ENCODE data around the gene CRYBB2.
A peak's percentile ranks its signal among the peaks of the same experiment; 100 is the strongest.
"Not testable (repeated sequence)": the region's sequence is repeated elsewhere in the genome, so short reads cannot be mapped to it uniquely, and the experiment has no call there.

CRYBB2 gene

GRCh38 chr22:25232301-25232700 is 12.9 kb downstream of the CRYBB2 start:
- H3K4me1 ChIP-seq (ENCODE audit: control extremely low read depth in 1 of 4, control insufficient read depth in 4 of 4, insufficient read depth in 4 of 4, low read length in 3 of 4): peaks cover 0 to 5% (median 1%) of the 10 kb centered on the region in 4 experiments
- peaks cover 0 to 23% (median 8%) of the 10 kb centered on the region in 5 experiments for H3K27me3 ChIP-seq (replicated peaks in 2 of 5; ENCODE audit: control insufficient read depth in 4 of 5, insufficient read depth in 5 of 5, low read length in 4 of 5)
- no peaks in the 10 kb centered on the region for H3K36me3 ChIP-seq (ENCODE audit: control insufficient read depth in 4 of 4, insufficient read depth in 4 of 4, low read length in 3 of 4)
- no peak overlapping the region for H3K4me3 ChIP-seq (ENCODE audit: control insufficient read depth in 1 of 7, extremely low read depth in 1 of 7, insufficient read depth in 4 of 7, low read depth in 2 of 7, low read length in 6 of 7)
- no peaks in the 10 kb centered on the region for H3K9me3 ChIP-seq (ENCODE audit: control extremely low read depth in 1 of 5, control insufficient read depth in 4 of 5, insufficient read depth in 2 of 5, low read depth in 1 of 5, low read length in 4 of 5)
- WGBS (ENCODE audit: insufficient coverage): 62% methylated on average over 3 of the region's 5 CpGs
- POLR2A ChIA-PET: no interaction called here
- DNase-seq: no peak
- CTCF ChIA-PET: interaction anchor here (0.8 kb wide), 1 partner anchor 541 kb away, joined by 3 read pairs; no protein-coding TSS in a partner anchor
- no peak overlapping the region for H3K27ac ChIP-seq (ENCODE audit: insufficient read depth in 1 of 2, low read depth in 1 of 2, low read length in 2 of 2, poor library complexity in 1 of 2, severe bottlenecking in 2 of 2)

- H3K36me3 ChIP-seq (ENCODE audit: control insufficient read depth in 4 of 4, insufficient read depth in 4 of 4, low read length in 3 of 4); H3K4me1 ChIP-seq (ENCODE audit: control extremely low read depth in 1 of 4, control insufficient read depth in 4 of 4, insufficient read depth in 4 of 4, low read length in 3 of 4); H3K4me3 ChIP-seq (ENCODE audit: control insufficient read depth in 1 of 7, extremely low read depth in 1 of 7, insufficient read depth in 4 of 7, low read depth in 2 of 7, low read length in 6 of 7); DNase-seq; H3K27ac ChIP-seq (ENCODE audit: insufficient read depth in 1 of 2, low read depth in 1 of 2, low read length in 2 of 2, poor library complexity in 1 of 2, severe bottlenecking in 2 of 2); POLR2A ChIA-PET; H3K9me3 ChIP-seq (ENCODE audit: control extremely low read depth in 1 of 5, control insufficient read depth in 4 of 5, insufficient read depth in 2 of 5, low read depth in 1 of 5, low read length in 4 of 5); CTCF ChIA-PET: not testable (repeated sequence)
- peaks cover 0 to 26% (median 8%) of the 10 kb centered on the region in 5 experiments for H3K27me3 ChIP-seq (replicated peaks in 2 of 5; ENCODE audit: control insufficient read depth in 4 of 5, insufficient read depth in 5 of 5, low read length in 4 of 5)
Measured at GRCh38 chr22:25233706-25234105, 14.3 kb downstream of the CRYBB2 start.

- Histone ChIP-seq H3K9me3 (ENCODE audit: control extremely low read depth in 1 of 5, control insufficient read depth in 4 of 5, insufficient read depth in 2 of 5, low read depth in 1 of 5, low read length in 4 of 5) (no peaks in the 10 kb centered on the region), H3K4me3 (ENCODE audit: control insufficient read depth in 1 of 7, extremely low read depth in 1 of 7, insufficient read depth in 4 of 7, low read depth in 2 of 7, low read length in 6 of 7) (peak overlapping the region in 1 of 7 experiments; percentile 50), H3K36me3 (ENCODE audit: control insufficient read depth in 4 of 4, insufficient read depth in 4 of 4, low read length in 3 of 4) (no peaks in the 10 kb centered on the region), H3K4me1 (ENCODE audit: control extremely low read depth in 1 of 4, control insufficient read depth in 4 of 4, insufficient read depth in 4 of 4, low read length in 3 of 4) (peaks cover 0 to 5% (median 1%) of the 10 kb centered on the region in 4 experiments), H3K27ac (ENCODE audit: insufficient read depth in 1 of 2, low read depth in 1 of 2, low read length in 2 of 2, poor library complexity in 1 of 2, severe bottlenecking in 2 of 2) (no peak overlapping the region), H3K27me3 (replicated peaks in 2 of 5; ENCODE audit: control insufficient read depth in 4 of 5, insufficient read depth in 5 of 5, low read length in 4 of 5) (peaks cover 2 to 24% (median 8%) of the 10 kb centered on the region in 5 experiments)
- 6% methylated on average over 18 of the region's 30 CpGs for WGBS (ENCODE audit: insufficient coverage)
- DNase-seq: peak; percentile 77 to 84 (median 79)
- POLR2A ChIA-PET: interaction anchor here (0.6 to 0.7 kb wide), 3 partner anchors 20 to 472 kb away, joined by 3 read pairs; no protein-coding TSS in a partner anchor
- CTCF ChIA-PET: interaction anchor here (1.0 to 2.8 kb wide), 7 partner anchors 21 to 538 kb away, joined by 3 to 8 read pairs (median 5); no protein-coding TSS in a partner anchor
Measured at GRCh38 chr22:25235547-25236290, 16.3 kb downstream of the CRYBB2 start.

- H3K4me3 ChIP-seq (ENCODE audit: control insufficient read depth in 1 of 7, extremely low read depth in 1 of 7, insufficient read depth in 4 of 7, low read depth in 2 of 7, low read length in 6 of 7): no peak overlapping the region
- H3K4me1 ChIP-seq (ENCODE audit: control extremely low read depth in 1 of 4, control insufficient read depth in 4 of 4, insufficient read depth in 4 of 4, low read length in 3 of 4): peaks cover 0 to 5% (median 1%) of the 10 kb centered on the region in 4 experiments
- H3K27ac ChIP-seq (ENCODE audit: insufficient read depth in 1 of 2, low read depth in 1 of 2, low read length in 2 of 2, poor library complexity in 1 of 2, severe bottlenecking in 2 of 2): no peak overlapping the region
- ChIA-PET CTCF (interaction anchor here (1.0 to 2.8 kb wide), 6 partner anchors 22 to 537 kb away, joined by 3 to 8 read pairs (median 4); no protein-coding TSS in a partner anchor), POLR2A (interaction anchor here (0.7 kb wide), 1 partner anchor 21 kb away, joined by 3 read pairs; no protein-coding TSS in a partner anchor)
- peaks cover 2 to 26% (median 8%) of the 10 kb centered on the region in 5 experiments for H3K27me3 ChIP-seq (replicated peaks in 2 of 5; ENCODE audit: control insufficient read depth in 4 of 5, insufficient read depth in 5 of 5, low read length in 4 of 5)
- H3K9me3 ChIP-seq (ENCODE audit: control extremely low read depth in 1 of 5, control insufficient read depth in 4 of 5, insufficient read depth in 2 of 5, low read depth in 1 of 5, low read length in 4 of 5): no peaks in the 10 kb centered on the region
- no peak for DNase-seq
- 86% methylated on average over 3 of the region's 6 CpGs for WGBS (ENCODE audit: insufficient coverage)
- no peaks in the 10 kb centered on the region for H3K36me3 ChIP-seq (ENCODE audit: control insufficient read depth in 4 of 4, insufficient read depth in 4 of 4, low read length in 3 of 4)
Measured at GRCh38 chr22:25236417-25236816, 17.0 kb downstream of the CRYBB2 start.

- H3K4me1 ChIP-seq (ENCODE audit: control extremely low read depth in 1 of 4, control insufficient read depth in 4 of 4, insufficient read depth in 4 of 4, low read length in 3 of 4): peaks cover 0 to 5% (median 1%) of the 10 kb centered on the region in 4 experiments
- peaks cover under 1 to 31% (median 6%) of the 10 kb centered on the region in 5 experiments for H3K27me3 ChIP-seq (replicated peaks in 2 of 5; ENCODE audit: control insufficient read depth in 4 of 5, insufficient read depth in 5 of 5, low read length in 4 of 5)
- no peaks in the 10 kb centered on the region for H3K36me3 ChIP-seq (ENCODE audit: control insufficient read depth in 4 of 4, insufficient read depth in 4 of 4, low read length in 3 of 4)
- ChIA-PET CTCF (interaction anchor here (0.5 to 1.3 kb wide), 2 partner anchors 318 to 465 kb away, joined by 3 read pairs; no protein-coding TSS in a partner anchor), POLR2A (no interaction called here)
- DNase-seq: no peak
- no peak overlapping the region for H3K27ac ChIP-seq (ENCODE audit: insufficient read depth in 1 of 2, low read depth in 1 of 2, low read length in 2 of 2, poor library complexity in 1 of 2, severe bottlenecking in 2 of 2)
- WGBS (ENCODE audit: insufficient coverage): 94% methylated on average over 2 of the region's 4 CpGs
- H3K9me3 ChIP-seq (ENCODE audit: control extremely low read depth in 1 of 5, control insufficient read depth in 4 of 5, insufficient read depth in 2 of 5, low read depth in 1 of 5, low read length in 4 of 5): no peaks in the 10 kb centered on the region
- no peak overlapping the region for H3K4me3 ChIP-seq (ENCODE audit: control insufficient read depth in 1 of 7, extremely low read depth in 1 of 7, insufficient read depth in 4 of 7, low read depth in 2 of 7, low read length in 6 of 7)
Measured at GRCh38 chr22:25237503-25237902, 18.1 kb downstream of the CRYBB2 start.

GRCh38 chr22:25238058-25238457 is 18.6 kb downstream of the CRYBB2 start:
- H3K9me3 ChIP-seq (ENCODE audit: control extremely low read depth in 1 of 5, control insufficient read depth in 4 of 5, insufficient read depth in 2 of 5, low read depth in 1 of 5, low read length in 4 of 5); H3K27ac ChIP-seq (ENCODE audit: insufficient read depth in 1 of 2, low read depth in 1 of 2, low read length in 2 of 2, poor library complexity in 1 of 2, severe bottlenecking in 2 of 2); H3K4me1 ChIP-seq (ENCODE audit: control extremely low read depth in 1 of 4, control insufficient read depth in 4 of 4, insufficient read depth in 4 of 4, low read length in 3 of 4); H3K4me3 ChIP-seq (ENCODE audit: control insufficient read depth in 1 of 7, extremely low read depth in 1 of 7, insufficient read depth in 4 of 7, low read depth in 2 of 7, low read length in 6 of 7); POLR2A ChIA-PET; H3K36me3 ChIP-seq (ENCODE audit: control insufficient read depth in 4 of 4, insufficient read depth in 4 of 4, low read length in 3 of 4); DNase-seq: not testable (repeated sequence)
- peaks cover 0 to 30% (median 6%) of the 10 kb centered on the region in 5 experiments for H3K27me3 ChIP-seq (replicated peaks in 2 of 5; ENCODE audit: control insufficient read depth in 4 of 5, insufficient read depth in 5 of 5, low read length in 4 of 5)
- CTCF ChIA-PET: interaction anchor here (1.3 kb wide), 1 partner anchor 464 kb away, joined by 3 read pairs; no protein-coding TSS in a partner anchor
- WGBS (ENCODE audit: insufficient coverage): no CpG with 5 or more reads among the region's 9 CpGs

- DNase-seq; H3K4me3 ChIP-seq (ENCODE audit: control insufficient read depth in 1 of 7, extremely low read depth in 1 of 7, insufficient read depth in 4 of 7, low read depth in 2 of 7, low read length in 6 of 7); H3K27ac ChIP-seq (ENCODE audit: insufficient read depth in 1 of 2, low read depth in 1 of 2, low read length in 2 of 2, poor library complexity in 1 of 2, severe bottlenecking in 2 of 2); H3K36me3 ChIP-seq (ENCODE audit: control insufficient read depth in 4 of 4, insufficient read depth in 4 of 4, low read length in 3 of 4); H3K4me1 ChIP-seq (ENCODE audit: control extremely low read depth in 1 of 4, control insufficient read depth in 4 of 4, insufficient read depth in 4 of 4, low read length in 3 of 4); CTCF ChIA-PET; POLR2A ChIA-PET; H3K27me3 ChIP-seq (replicated peaks in 2 of 5; ENCODE audit: control insufficient read depth in 4 of 5, insufficient read depth in 5 of 5, low read length in 4 of 5); H3K9me3 ChIP-seq (ENCODE audit: control extremely low read depth in 1 of 5, control insufficient read depth in 4 of 5, insufficient read depth in 2 of 5, low read depth in 1 of 5, low read length in 4 of 5): not testable (repeated sequence)
- 83% methylated on average over 1 of the region's 1 CpG for WGBS (ENCODE audit: insufficient coverage)
Measured at GRCh38 chr22:25255169-25255568, 35.7 kb downstream of the CRYBB2 start.

Measured in common myeloid progenitor, CD34-positive (primary cell).